Measurements from ENCODE around the gene PTPN14.

DNA sequence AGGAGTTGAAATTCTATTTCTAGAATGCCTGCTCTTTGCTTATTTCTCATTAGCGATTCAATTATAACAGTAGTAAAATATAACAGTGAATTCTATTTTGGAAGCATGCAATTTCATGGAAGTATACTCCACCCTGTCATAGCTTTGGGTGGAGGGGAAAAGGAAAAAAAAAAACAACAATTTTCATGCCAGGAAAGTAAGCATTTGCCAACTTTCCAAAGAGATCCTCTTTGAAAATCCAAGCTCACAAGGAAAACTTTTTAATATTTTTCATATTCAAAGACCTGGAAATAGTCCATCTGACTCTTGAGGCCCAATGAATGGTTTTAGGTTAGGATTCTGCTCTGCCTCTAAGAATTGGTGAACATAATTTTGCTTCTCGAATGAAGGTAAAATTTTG lies 134.5 kb downstream of the PTPN14 start:
- TF ChIP-seq, protein P1, sequence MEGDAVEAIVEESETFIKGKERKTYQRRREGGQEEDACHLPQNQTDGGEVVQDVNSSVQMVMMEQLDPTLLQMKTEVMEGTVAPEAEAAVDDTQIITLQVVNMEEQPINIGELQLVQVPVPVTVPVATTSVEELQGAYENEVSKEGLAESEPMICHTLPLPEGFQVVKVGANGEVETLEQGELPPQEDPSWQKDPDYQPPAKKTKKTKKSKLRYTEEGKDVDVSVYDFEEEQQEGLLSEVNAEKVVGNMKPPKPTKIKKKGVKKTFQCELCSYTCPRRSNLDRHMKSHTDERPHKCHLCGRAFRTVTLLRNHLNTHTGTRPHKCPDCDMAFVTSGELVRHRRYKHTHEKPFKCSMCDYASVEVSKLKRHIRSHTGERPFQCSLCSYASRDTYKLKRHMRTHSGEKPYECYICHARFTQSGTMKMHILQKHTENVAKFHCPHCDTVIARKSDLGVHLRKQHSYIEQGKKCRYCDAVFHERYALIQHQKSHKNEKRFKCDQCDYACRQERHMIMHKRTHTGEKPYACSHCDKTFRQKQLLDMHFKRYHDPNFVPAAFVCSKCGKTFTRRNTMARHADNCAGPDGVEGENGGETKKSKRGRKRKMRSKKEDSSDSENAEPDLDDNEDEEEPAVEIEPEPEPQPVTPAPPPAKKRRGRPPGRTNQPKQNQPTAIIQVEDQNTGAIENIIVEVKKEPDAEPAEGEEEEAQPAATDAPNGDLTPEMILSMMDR (IDR thresholded peaks at IDR 0.05 in 4 of 5, conservative IDR thresholded peaks at IDR 0.05 in 1 of 5) = no peak
- TF ChIP-seq POLR2A (IDR thresholded peaks at IDR 0.05) = no peak
